OCI-LY1 (cell line): ENCODE results near the gene NCKAP5L.

Experiments used
- H2AFZ ChIP-seq: fragments of 200-600 bp; sonication (generic), shearing (Covaris generic); 2 replicates; pipeline ENCODE4 v1.6.0; 2014; ENCODE audit warnings: antibody characterized with exemption, mild to moderate bottlenecking, low read length
- H3F3A ChIP-seq: fragments of 200-600 bp; sonication (generic), shearing (Covaris generic); 2 replicates; pipeline ENCODE4 v1.6.0; 2014; ENCODE audit warnings: mild to moderate bottlenecking, antibody characterized with exemption, low read length, moderate library complexity; ENCODE audit not compliant: insufficient read depth
- H3K27ac ChIP-seq: fragments of 200-600 bp; sonication (generic); 2 replicates; pipeline ENCODE4 v1.5.1; 2014; ENCODE audit warnings: low read length, mixed run types, mild to moderate bottlenecking, low read depth; ENCODE audit not compliant: poor library complexity, severe bottlenecking
- H3K27me3 ChIP-seq: fragments of 200-600 bp; sonication (generic); 2 replicates; pipeline ENCODE4 v1.6.0; 2014; ENCODE audit warnings: antibody characterized with exemption, mild to moderate bottlenecking, low read length, moderate library complexity; ENCODE audit not compliant: insufficient read depth
- H3K36me3 ChIP-seq: fragments of 200-600 bp; sonication (generic); 2 replicates; pipeline ENCODE4 v1.6.1; 2014; ENCODE audit warnings: mild to moderate bottlenecking, antibody characterized with exemption, low read length, moderate library complexity, mixed read lengths; ENCODE audit not compliant: insufficient read depth
- H3K4me1 ChIP-seq: fragments of 200-600 bp; sonication (generic); 2 replicates; pipeline ENCODE4 v1.5.1; 2014; ENCODE audit warnings: mild to moderate bottlenecking, low read length, moderate library complexity; ENCODE audit not compliant: insufficient read depth, severe bottlenecking
- H3K4me2 ChIP-seq: fragments of 200-600 bp; sonication (generic), shearing (Covaris generic); 2 replicates; pipeline ENCODE4 v1.6.1; 2014; ENCODE audit warnings: low read length
- H3K4me3 ChIP-seq: fragments of 200-600 bp; sonication (generic); 2 replicates; pipeline ENCODE4 v1.5.1; 2014; ENCODE audit warnings: low read length, low read depth, mild to moderate bottlenecking, mixed read lengths; ENCODE audit not compliant: poor library complexity, severe bottlenecking
- H3K79me2 ChIP-seq: fragments of 200-600 bp; shearing (Covaris generic); 2 replicates; pipeline ENCODE4 v1.6.1; 2016; ENCODE audit warnings: mixed run types, low read length, mixed read lengths; ENCODE audit not compliant: insufficient read depth
- H3K9ac ChIP-seq: fragments of 200-600 bp; sonication (generic), shearing (Covaris generic); 2 replicates; pipeline ENCODE4 v1.6.1; 2014; ENCODE audit warnings: mild to moderate bottlenecking, low read length, mixed read lengths
- H3K9me2 ChIP-seq: fragments of 200-600 bp; sonication (generic), shearing (Covaris generic); 2 replicates; pipeline ENCODE4 v1.6.1; 2014; ENCODE audit warnings: low read depth, mild to moderate bottlenecking, low read length, mixed read lengths
- H3K9me3 ChIP-seq: fragments of 200-600 bp; shearing (Covaris generic); 2 replicates; pipeline ENCODE4 v1.6.1; 2014; ENCODE audit warnings: low read length, mixed read lengths
- H4K20me1 ChIP-seq: fragments of 200-600 bp; sonication (generic), shearing (Covaris generic); 2 replicates; pipeline ENCODE4 v1.6.0; 2016; ENCODE audit warnings: mild to moderate bottlenecking, low read length; ENCODE audit not compliant: insufficient read depth
- EZH2 ChIP-seq: fragments of 200-600 bp; sonication (generic), shearing (Covaris generic); IDR thresholded peaks from 2 replicates; pipeline ENCODE4 v1.8.0; 2017; ENCODE audit warnings: borderline replicate concordance, mixed run types, mild to moderate bottlenecking, antibody characterized with exemption, low read length, moderate library complexity, mixed read lengths
- TF ChIP-seq, protein P1 (sequence below): fragments of 200-600 bp; sonication (generic), shearing (Covaris generic); IDR thresholded peaks from 2 replicates; pipeline ENCODE4 v1.5.1; 2017; ENCODE audit warnings: mild to moderate bottlenecking, antibody characterized with exemption, low read length, moderate library complexity, mixed read lengths

NCKAP5L gene

GRCh38 chr12:49876070-49876469 lies 47.9 kb upstream of the NCKAP5L start:
- Histone ChIP-seq H3K4me1 (no peaks in the 10 kb centered on the region), H2AFZ (no peak overlapping the region), H3K4me3 (no peak overlapping the region), H3K9ac (no peak overlapping the region), H3K36me3 (no peaks in the 10 kb centered on the region), H3K79me2 (no peaks in the 10 kb centered on the region), H3K9me2 (no peaks in the 10 kb centered on the region), H3K27me3 (no peaks in the 10 kb centered on the region), H4K20me1 (no peaks in the 10 kb centered on the region), H3K27ac (no peak overlapping the region), H3K4me2 (no peak overlapping the region), H3K9me3 (no peaks in the 10 kb centered on the region), H3F3A (0 out of 2 replicates have a peak, but pooled peaks cover 15% of the 10 kb centered on the region)
- TF ChIP-seq, protein P1, sequence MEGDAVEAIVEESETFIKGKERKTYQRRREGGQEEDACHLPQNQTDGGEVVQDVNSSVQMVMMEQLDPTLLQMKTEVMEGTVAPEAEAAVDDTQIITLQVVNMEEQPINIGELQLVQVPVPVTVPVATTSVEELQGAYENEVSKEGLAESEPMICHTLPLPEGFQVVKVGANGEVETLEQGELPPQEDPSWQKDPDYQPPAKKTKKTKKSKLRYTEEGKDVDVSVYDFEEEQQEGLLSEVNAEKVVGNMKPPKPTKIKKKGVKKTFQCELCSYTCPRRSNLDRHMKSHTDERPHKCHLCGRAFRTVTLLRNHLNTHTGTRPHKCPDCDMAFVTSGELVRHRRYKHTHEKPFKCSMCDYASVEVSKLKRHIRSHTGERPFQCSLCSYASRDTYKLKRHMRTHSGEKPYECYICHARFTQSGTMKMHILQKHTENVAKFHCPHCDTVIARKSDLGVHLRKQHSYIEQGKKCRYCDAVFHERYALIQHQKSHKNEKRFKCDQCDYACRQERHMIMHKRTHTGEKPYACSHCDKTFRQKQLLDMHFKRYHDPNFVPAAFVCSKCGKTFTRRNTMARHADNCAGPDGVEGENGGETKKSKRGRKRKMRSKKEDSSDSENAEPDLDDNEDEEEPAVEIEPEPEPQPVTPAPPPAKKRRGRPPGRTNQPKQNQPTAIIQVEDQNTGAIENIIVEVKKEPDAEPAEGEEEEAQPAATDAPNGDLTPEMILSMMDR, result no peak
- no peak for TF ChIP-seq EZH2

DNA sequence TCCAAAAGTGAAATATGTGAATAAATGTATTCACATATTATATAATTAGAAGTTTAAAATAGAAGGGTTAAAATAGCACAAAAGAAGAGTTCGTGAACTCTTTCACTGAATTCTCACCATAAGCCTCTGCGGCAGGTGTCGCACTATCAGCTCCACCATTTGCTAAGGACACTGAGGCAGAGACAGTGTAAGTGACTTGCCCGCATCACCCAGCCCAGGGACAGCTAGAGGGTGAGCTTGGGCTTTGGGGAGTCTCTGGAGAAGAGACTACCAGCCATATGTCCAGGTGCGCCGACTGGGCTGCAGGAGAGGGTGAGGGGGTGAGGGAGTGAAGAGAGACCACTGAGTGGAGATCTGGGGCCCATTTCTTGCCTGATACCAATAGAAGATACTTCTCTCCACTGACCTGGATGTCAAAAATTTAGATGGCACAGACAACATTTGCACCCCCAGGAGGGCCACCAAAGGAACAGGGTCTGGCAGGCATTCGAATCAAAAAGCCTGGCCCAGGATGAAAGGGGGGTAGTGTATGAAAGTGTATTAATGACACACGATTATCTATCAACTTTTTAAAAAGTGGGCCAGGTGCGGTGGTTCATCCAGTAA lies 47.0 kb upstream of the NCKAP5L start:
- Histone ChIP-seq H3K4me2 (no peak overlapping the region), H2AFZ (no peak overlapping the region)

GRCh38 chr12:49874142-49874897 lies 46.1 kb upstream of the NCKAP5L start:
- H3K27me3 ChIP-seq, result no peaks in the 10 kb centered on the region
- TF ChIP-seq EZH2, result no peak
- TF ChIP-seq, protein P1, result no peak
- no peak overlapping the region for H3K4me3 ChIP-seq
- no peaks in the 10 kb centered on the region for H3K9me3 ChIP-seq
- H3K79me2 ChIP-seq, result no peaks in the 10 kb centered on the region
- no peak overlapping the region for H3K9ac ChIP-seq
- no peaks in the 10 kb centered on the region for H4K20me1 ChIP-seq
- H3K4me2 ChIP-seq, result no peak overlapping the region
- H3K27ac ChIP-seq, result no peak overlapping the region
- no peaks in the 10 kb centered on the region for H3K36me3 ChIP-seq
- H2AFZ ChIP-seq, result no peak overlapping the region
- H3F3A ChIP-seq, result 0 out of 2 replicates have a peak, but pooled peaks cover 8% of the 10 kb centered on the region
- no peaks in the 10 kb centered on the region for H3K9me2 ChIP-seq
- no peaks in the 10 kb centered on the region for H3K4me1 ChIP-seq

More for the DNA sequence above, 47.0 kb upstream of the NCKAP5L start:
- Histone ChIP-seq H3K9me3 (no peaks in the 10 kb centered on the region), H3K79me2 (no peaks in the 10 kb centered on the region), H4K20me1 (no peaks in the 10 kb centered on the region), H3K27ac (no peak overlapping the region), H3K36me3 (no peaks in the 10 kb centered on the region), H3F3A (0 out of 2 replicates have a peak, but pooled peaks cover 15% of the 10 kb centered on the region), H3K27me3 (no peaks in the 10 kb centered on the region), H3K4me1 (no peaks in the 10 kb centered on the region), H3K9me2 (no peaks in the 10 kb centered on the region), H3K4me3 (no peak overlapping the region), H3K9ac (no peak overlapping the region)
- no peak for TF ChIP-seq EZH2
- TF ChIP-seq, protein P1, result no peak
